Measurements from ENCODE around the gene YY1. TPM values are rescaled to one million over a fixed set of nuclear protein-coding genes. Genes with fewer than 3 reads are reported as not detected.

Gene YY1
- total and polyA plus RNA-seq, 2 of the 4 experiments (the other 2 are of a cell fraction): 21.7 to 29.9 TPM

- Histone ChIP-seq H3K9me1 (ENCODE audit: insufficient read depth, low read length) (peaks cover 10% of the 10 kb centered on the region; the same call in 1 of the 2 replicates), H3K4me2 (ENCODE audit: low read depth, low read length) (no peak overlapping the region), H3K56ac (ENCODE audit: extremely low read depth, insufficient read depth, low read length) (no peak overlapping the region), H3K36me3 (ENCODE audit: control insufficient read depth, insufficient read depth, low read length) (peaks cover 15% of the 10 kb centered on the region), H3K4me1 (ENCODE audit: control insufficient read depth, insufficient read depth, low read length) (peaks cover 6% of the 10 kb centered on the region), H3K14ac (replicated peaks; ENCODE audit: low read depth, low read length) (no peak overlapping the region), H2AK5ac (ENCODE audit: low read depth, low read length) (no peak overlapping the region), H3K9me3 (ENCODE audit: control insufficient read depth, insufficient read depth, low read length) (no peaks in the 10 kb centered on the region), H4K20me1 (ENCODE audit: insufficient read depth, low read length) (peaks cover 81% of the 10 kb centered on the region), H2BK5ac (ENCODE audit: low read depth, low read length, poor library complexity, severe bottlenecking) (no peak overlapping the region), H2AK9ac (replicated peaks; ENCODE audit: low read depth, low read length, poor library complexity) (no peak overlapping the region), H3K27ac (ENCODE audit: insufficient read depth, low read length) (no peak overlapping the region), H3K79me1 (ENCODE audit: low read depth in 1 of 2, low read length in 2 of 2) (peaks cover 28 to 79% of the 10 kb centered on the region in 2 experiments), H3K23ac (ENCODE audit: low read depth, low read length) (no peak overlapping the region), H2AFZ (replicated peaks; ENCODE audit: low read length, poor library complexity) (no peak overlapping the region), H4K5ac (ENCODE audit: low read depth, low read length) (no peak overlapping the region), H4K91ac (ENCODE audit: insufficient read depth, low read depth, low read length) (no peak overlapping the region), H3K9ac (ENCODE audit: low read depth, low read length) (no peak overlapping the region), H3K4me3 (ENCODE audit: insufficient read depth, low read depth, low read length) (no peak overlapping the region), H2BK20ac (ENCODE audit: low read depth, low read length) (no peak overlapping the region), H2BK15ac (ENCODE audit: low read depth, low read length) (no peak overlapping the region), H3K4ac (ENCODE audit: low read depth, low read length) (no peak overlapping the region), H3K27me3 (ENCODE audit: control insufficient read depth, insufficient read depth, low read length) (no peaks in the 10 kb centered on the region), H3K18ac (ENCODE audit: low read depth, low read length) (no peak overlapping the region), H4K8ac (ENCODE audit: low read depth in 2 of 2, low read length in 2 of 2) (no peak overlapping the region), H2BK120ac (ENCODE audit: low read depth, low read length) (no peak overlapping the region)
- BruUV-seq (replicated peaks): no TSS peak
- dilution Hi-C loops (cut with HindIII; ENCODE audit: low sequenced_read_pairs, unreplicated experiment): no loop called here
- CTCF ChIA-PET: no interaction called here
- DNase-seq: no peak
- POLR2A ChIA-PET (ENCODE audit: unreplicated experiment): no interaction called here
- in situ Hi-C loops (cut with MboI; ENCODE audit: low sequenced_read_pairs): no loop called here
- intact Hi-C loops (cut with micrococcal nuclease): no loop called here
- no peak for TF ChIP-seq SMC3 (IDR thresholded peaks at IDR 0.05; ENCODE audit: low read depth, low read length)
- TF ChIP-seq MAFK (IDR thresholded peaks at IDR 0.05; ENCODE audit: low read depth, low read length): no peak
- no peak for TF ChIP-seq FOS (IDR thresholded peaks at IDR 0.05; ENCODE audit: low read depth, low read length)
- no peak for TF ChIP-seq CHD1 (IDR thresholded peaks at IDR 0.05; ENCODE audit: low read depth, low read length)
- no peak for TF ChIP-seq BHLHE40 (IDR thresholded peaks at IDR 0.05; ENCODE audit: low read depth, low read length)
- no peak for TF ChIP-seq CTCF (conservative IDR thresholded peaks at IDR 0.05; ENCODE audit: low read depth, low read length)
- no peak for TF ChIP-seq USF2 (IDR thresholded peaks at IDR 0.05; ENCODE audit: low read depth, low read length)
- TF ChIP-seq NFE2L2 (IDR thresholded peaks at IDR 0.05; ENCODE audit: low read depth, low read length): no peak
- TF ChIP-seq POLR2A (IDR thresholded peaks at IDR 0.05; ENCODE audit: low read depth, low read length): no peak
- TF ChIP-seq CEBPB (IDR thresholded peaks at IDR 0.05; ENCODE audit: low read depth, low read length): no peak
- TF ChIP-seq ELK1 (IDR thresholded peaks at IDR 0.05; ENCODE audit: borderline replicate concordance, low read depth, low read length): no peak
- TF ChIP-seq RFX5 (IDR thresholded peaks at IDR 0.05; ENCODE audit: low read depth, low read length): no peak
- TF ChIP-seq MXI1 (IDR thresholded peaks at IDR 0.05; ENCODE audit: borderline replicate concordance, low read depth, low read length): no peak
- no peak for TF ChIP-seq RAD21 (IDR thresholded peaks at IDR 0.05; ENCODE audit: low read length)
- no peak for TF ChIP-seq MAZ (IDR thresholded peaks at IDR 0.05; ENCODE audit: borderline replicate concordance, low read depth, low read length)
- no peak for TF ChIP-seq RCOR1 (IDR thresholded peaks at IDR 0.05; ENCODE audit: insufficient replicate concordance, low read length)
- no CpG with 5 or more reads among the region's 7 CpGs for WGBS, 2 experiments (ENCODE audit: extremely low coverage in 2 of 2, insufficient read length in 1 of 2)
- ATAC-seq (ENCODE audit: low read depth): no peak
Measured at GRCh38 chr14:100267990-100268389, 29.0 kb downstream of the YY1 start.
